ENCODE data around the gene APBB1.

GRCh38 chr11:6362873-6363678 is 55.8 kb downstream of the APBB1 start:
- TF ChIP-seq CTCF (conservative IDR thresholded peaks at IDR 0.05) (peak; percentile 93), ZFX (IDR thresholded peaks at IDR 0.05) (no peak)

All from C4-2B (cell line).